ENCODE measurements around the gene ARHGAP23. TPM values are rescaled to one million over a fixed set of nuclear protein-coding genes. Genes with fewer than 3 reads are reported as not detected.

The ARHGAP23 gene
- total RNA-seq, 2 donors from 2014 or later = 9.4 to 18.0 TPM

GRCh38 chr17:38533241-38533640 is 105.0 kb downstream of the ARHGAP23 start:
- Histone ChIP-seq H3K9me3 (ENCODE audit: control insufficient read depth, low read length) (no peaks in the 10 kb centered on the region), H3K9ac (ENCODE audit: extremely low read depth, low read length, poor library complexity, severe bottlenecking) (no peak overlapping the region), H3K27me3 (ENCODE audit: control insufficient read depth, insufficient read depth, low read length, poor library complexity, severe bottlenecking) (no peaks in the 10 kb centered on the region), H3K4me1 (ENCODE audit: control insufficient read depth, insufficient read depth, low read length) (no peaks in the 10 kb centered on the region), H3K36me3 (ENCODE audit: control insufficient read depth, insufficient read depth, low read length) (no peaks in the 10 kb centered on the region), H3K4me3 (ENCODE audit: low read length) (no peak overlapping the region), H3K27ac (ENCODE audit: low read depth, low read length) (no peak overlapping the region)
- H3K27me3 Mint-ChIP-seq (ENCODE audit: insufficient read depth) = peaks cover 22% of the 10 kb centered on the region
- no peaks in the 10 kb centered on the region for H3K36me3 Mint-ChIP-seq (ENCODE audit: low read depth)
- H3K4me3 Mint-ChIP-seq = no peak overlapping the region
- 70 to 86% methylated on average over 6 to 9 of the region's 9 CpGs for WGBS, 2 experiments (ENCODE audit: insufficient coverage in 1 of 2, insufficient read length in 1 of 2)
- H3K27ac Mint-ChIP-seq = no peak overlapping the region
- no peak for DNase-seq
- peaks cover 3% of the 10 kb centered on the region for H3K4me1 Mint-ChIP-seq
- no peaks in the 10 kb centered on the region for H3K9me3 Mint-ChIP-seq
- TF ChIP-seq CTCF (conservative IDR thresholded peaks at IDR 0.05) = no peak

GRCh38 chr17:38533866-38534497 is 105.7 kb downstream of the ARHGAP23 start:
- no peak overlapping the region for H3K9ac ChIP-seq (ENCODE audit: extremely low read depth, low read length, poor library complexity, severe bottlenecking)
- Mint-ChIP-seq H3K4me1 (peaks cover 3% of the 10 kb centered on the region), H3K27me3 (ENCODE audit: insufficient read depth) (peaks cover 17% of the 10 kb centered on the region), H3K9me3 (no peaks in the 10 kb centered on the region), H3K27ac (no peak overlapping the region), H3K36me3 (ENCODE audit: low read depth) (no peaks in the 10 kb centered on the region), H3K4me3 (no peak overlapping the region)
- TF ChIP-seq CTCF (conservative IDR thresholded peaks at IDR 0.05) = no peak
- no peak overlapping the region for H3K4me3 ChIP-seq (ENCODE audit: low read length)
- no peak overlapping the region for H3K27ac ChIP-seq (ENCODE audit: low read depth, low read length)
- H3K27me3 ChIP-seq (ENCODE audit: control insufficient read depth, insufficient read depth, low read length, poor library complexity, severe bottlenecking) = no peaks in the 10 kb centered on the region
- 86% methylated on average over 10 to 13 of the region's 13 CpGs for WGBS, 2 experiments (ENCODE audit: insufficient coverage in 1 of 2, insufficient read length in 1 of 2)
- DNase-seq = peak; percentile 69
- no peaks in the 10 kb centered on the region for H3K4me1 ChIP-seq (ENCODE audit: control insufficient read depth, insufficient read depth, low read length)
- no peaks in the 10 kb centered on the region for H3K36me3 ChIP-seq (ENCODE audit: control insufficient read depth, insufficient read depth, low read length)
- H3K9me3 ChIP-seq (ENCODE audit: control insufficient read depth, low read length) = no peaks in the 10 kb centered on the region

GRCh38 chr17:38534498-38534885 is 106.2 kb downstream of the ARHGAP23 start:
- Mint-ChIP-seq H3K4me1 (peaks cover 3% of the 10 kb centered on the region), H3K27ac (no peak overlapping the region), H3K4me3 (no peak overlapping the region), H3K36me3 (ENCODE audit: low read depth) (no peaks in the 10 kb centered on the region), H3K9me3 (no peaks in the 10 kb centered on the region), H3K27me3 (ENCODE audit: insufficient read depth) (peaks cover 17% of the 10 kb centered on the region)
- no peak for TF ChIP-seq CTCF (conservative IDR thresholded peaks at IDR 0.05)
- no peak overlapping the region for H3K27ac ChIP-seq (ENCODE audit: low read depth, low read length)
- no peaks in the 10 kb centered on the region for H3K27me3 ChIP-seq (ENCODE audit: control insufficient read depth, insufficient read depth, low read length, poor library complexity, severe bottlenecking)
- no peak overlapping the region for H3K9ac ChIP-seq (ENCODE audit: extremely low read depth, low read length, poor library complexity, severe bottlenecking)
- no peaks in the 10 kb centered on the region for H3K9me3 ChIP-seq (ENCODE audit: control insufficient read depth, low read length)
- H3K4me3 ChIP-seq (ENCODE audit: low read length) = no peak overlapping the region
- H3K36me3 ChIP-seq (ENCODE audit: control insufficient read depth, insufficient read depth, low read length) = no peaks in the 10 kb centered on the region
- WGBS, 2 experiments (ENCODE audit: insufficient coverage in 1 of 2, insufficient read length in 1 of 2) = 79 to 90% methylated on average over 7 of the region's 7 CpGs
- peak; percentile 52 for DNase-seq
- no peaks in the 10 kb centered on the region for H3K4me1 ChIP-seq (ENCODE audit: control insufficient read depth, insufficient read depth, low read length)

Data from endodermal cell (in vitro differentiated cells).